HepG2 (cell line): ENCODE data around the gene LRP5. TPM values are rescaled to one million over a fixed set of nuclear protein-coding genes. Genes with fewer than 3 reads are reported as not detected.

ENCODE experiments used
- BORCS8-MEF2B ChIP-seq: sonication (generic); formaldehyde crosslinking; IDR thresholded peaks from 2 replicates; pipeline ENCODE4 v1.8.0; 2022; ENCODE audit warnings: mild to moderate bottlenecking, missing genetic modification reagents
- CBX1 ChIP-seq: IDR thresholded peaks from one replicate; pipeline ENCODE4 v1.6.1; 2016; ENCODE audit warnings: antibody characterized with exemption, low read depth
- ESRRA ChIP-seq: sonication (generic); formaldehyde crosslinking; IDR thresholded peaks from 2 replicates; pipeline ENCODE4 v1.5.1; 2020; ENCODE audit warnings: mild to moderate bottlenecking, low read depth, missing genetic modification reagents
- HDAC1 ChIP-seq: sonication (generic); formaldehyde crosslinking; IDR thresholded peaks from 2 replicates; pipeline ENCODE4 v1.5.1; 2020; ENCODE audit warnings: mild to moderate bottlenecking, missing genetic modification reagents
- NR2C2 ChIP-seq: sonication (generic); formaldehyde crosslinking; IDR thresholded peaks from 2 replicates; pipeline ENCODE4 v1.4.0; 2020; ENCODE audit warnings: missing genetic modification reagents, mild to moderate bottlenecking, moderate library complexity, borderline replicate concordance
- SKI ChIP-seq: fragments of 450-650 bp; IDR thresholded peaks from one replicate; pipeline ENCODE4 v1.6.1; 2018; ENCODE audit warnings: mild to moderate bottlenecking; ENCODE audit not compliant: partially characterized antibody
- SMAD3 ChIP-seq: sonication (generic); formaldehyde crosslinking; IDR thresholded peaks from 2 replicates; pipeline ENCODE4 v1.4.0; 2020; ENCODE audit warnings: missing genetic modification reagents
- ZBTB40 ChIP-seq, 2 experiments: fragments of 450-650 bp in 1 of 2; sonication (generic) in 1 of 2; formaldehyde crosslinking in 1 of 2; IDR thresholded peaks; 2 replicates each; pipeline versions ENCODE4 v1.6.1 to v1.8.0; 2016 to 2022; ENCODE audit warnings: antibody characterized with exemption in 1 of 2, mild to moderate bottlenecking in 1 of 2, missing genetic modification reagents in 1 of 2
- ZNF296 ChIP-seq: sonication (generic); formaldehyde crosslinking; conservative IDR thresholded peaks from 2 replicates; pipeline ENCODE4 v1.5.0; 2020; ENCODE audit warnings: mild to moderate bottlenecking, missing genetic modification reagents
- ZNF776 ChIP-seq: sonication (generic); formaldehyde crosslinking; IDR thresholded peaks from 2 replicates; pipeline ENCODE4 v1.4.0; 2020; ENCODE audit warnings: mild to moderate bottlenecking, missing genetic modification reagents
- ZNF883 ChIP-seq: sonication (generic); formaldehyde crosslinking; IDR thresholded peaks from 2 replicates; pipeline ENCODE4 v1.5.1; 2020; ENCODE audit warnings: mild to moderate bottlenecking, missing genetic modification reagents; ENCODE audit errors: not compliant biosample characterization
- polyA plus RNA-seq, 8 experiments: library from polyadenylated mRNA; depleted of rRNA in 3 of 8; stranded (reverse) in 7 of 8; unstranded in 1 of 8; fragments of >200 nt; fragmentation: Illumina TruSeq in 4 of 8; extraction: Trizol in 4 of 8; gene quantifications; 2 replicates each; pipeline versions ENCODE4 v1.2.1 to v1.2.3, GENCODE V29; 2011 to 2016; ENCODE audit warnings: low read depth in 4 of 8, missing spikeins in 1 of 8, mixed read lengths in 1 of 8; ENCODE audit not compliant: insufficient read depth in 1 of 8
- total RNA-seq, 5 experiments: library from RNA; depleted of rRNA; stranded (reverse); fragments of >200 nt; fragmentation: Illumina TruSeq; extraction: Trizol; gene quantifications; 2 replicates each; pipeline ENCODE4 v1.2.3, GENCODE V29; 2016; ENCODE audit warnings: low read depth in 1 of 5
- TF ChIP-seq, protein P1 (sequence below): sonication (generic); formaldehyde crosslinking; IDR thresholded peaks from 2 replicates; pipeline ENCODE4 v1.5.0; 2020; ENCODE audit warnings: missing genetic modification reagents
- TF ChIP-seq, protein P2 (sequence below): sonication (generic); formaldehyde crosslinking; IDR thresholded peaks from 2 replicates; pipeline ENCODE4 v1.9.0; 2022; ENCODE audit warnings: missing genetic modification reagents, mild to moderate bottlenecking, borderline replicate concordance
- TF ChIP-seq, protein P3 (sequence below): sonication (generic); formaldehyde crosslinking; IDR thresholded peaks from 2 replicates; pipeline ENCODE4 v1.4.0; 2020; ENCODE audit warnings: missing genetic modification reagents

LRP5 gene
- total and polyA plus RNA-seq, 2 of the 13 experiments (the other 11 are each of a cell fraction or from before 2014, with no cell fraction given), result 40.4 to 64.0 TPM

DNA sequence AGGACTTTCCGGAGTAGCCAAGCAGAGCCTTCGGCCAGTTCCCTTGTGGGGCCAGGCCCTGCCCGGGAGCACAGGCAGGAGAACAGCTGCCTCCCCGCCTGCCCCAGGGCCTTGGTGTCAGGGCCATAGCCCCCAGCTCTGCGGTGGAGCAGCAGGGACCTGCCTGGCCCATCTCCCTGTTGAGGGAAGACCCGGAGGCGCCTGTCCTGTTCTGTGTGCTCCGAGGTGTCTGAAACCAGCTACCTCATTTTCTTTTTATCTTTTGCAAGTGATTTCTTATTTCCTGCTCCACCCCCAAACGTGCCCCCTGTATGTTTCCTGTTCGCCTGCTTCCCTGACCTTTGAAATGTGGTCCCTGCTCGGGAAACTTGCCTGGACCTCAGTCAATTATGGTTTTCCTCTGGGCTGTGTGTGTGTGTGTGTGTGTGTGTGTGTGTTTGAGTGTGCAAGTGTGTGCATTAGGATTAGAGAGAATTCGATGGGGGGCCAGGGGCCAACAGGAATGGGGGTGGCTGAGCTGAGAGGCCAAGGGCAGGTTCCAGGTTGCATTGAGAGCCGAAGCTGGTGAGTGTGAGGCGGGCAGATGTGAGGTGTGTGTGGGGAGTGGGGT, 19.1 kb downstream of the LRP5 start (continued):
- TF ChIP-seq, protein P1, sequence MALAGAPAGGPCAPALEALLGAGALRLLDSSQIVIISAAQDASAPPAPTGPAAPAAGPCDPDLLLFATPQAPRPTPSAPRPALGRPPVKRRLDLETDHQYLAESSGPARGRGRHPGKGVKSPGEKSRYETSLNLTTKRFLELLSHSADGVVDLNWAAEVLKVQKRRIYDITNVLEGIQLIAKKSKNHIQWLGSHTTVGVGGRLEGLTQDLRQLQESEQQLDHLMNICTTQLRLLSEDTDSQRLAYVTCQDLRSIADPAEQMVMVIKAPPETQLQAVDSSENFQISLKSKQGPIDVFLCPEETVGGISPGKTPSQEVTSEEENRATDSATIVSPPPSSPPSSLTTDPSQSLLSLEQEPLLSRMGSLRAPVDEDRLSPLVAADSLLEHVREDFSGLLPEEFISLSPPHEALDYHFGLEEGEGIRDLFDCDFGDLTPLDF (CRISPR knock-in tag), result no peak
- TF ChIP-seq CBX1 (no peak), NR2C2 (CRISPR knock-in tag) (peak; percentile 52; the same call in 1 of the 2 replicates), ZNF776 (CRISPR knock-in tag) (no peak), BORCS8-MEF2B (CRISPR knock-in tag) (peak; percentile 50), ESRRA (CRISPR knock-in tag) (no peak), ZBTB40 (IDR thresholded peaks at IDR 0.05) (0 out of 2 replicates have a peak, but pooled peaks have one; percentile 23), ZBTB40 (CRISPR knock-in tag; IDR thresholded peaks at IDR 0.05) (peak; percentile 37; the same call in 1 of the 2 replicates), ZNF296 (CRISPR knock-in tag) (no peak; the same call in 1 of the 2 replicates), ZNF883 (no peak), SMAD3 (CRISPR knock-in tag) (no peak), HDAC1 (CRISPR knock-in tag) (peak; percentile 78), SKI (no peak)
- TF ChIP-seq, protein P2, sequence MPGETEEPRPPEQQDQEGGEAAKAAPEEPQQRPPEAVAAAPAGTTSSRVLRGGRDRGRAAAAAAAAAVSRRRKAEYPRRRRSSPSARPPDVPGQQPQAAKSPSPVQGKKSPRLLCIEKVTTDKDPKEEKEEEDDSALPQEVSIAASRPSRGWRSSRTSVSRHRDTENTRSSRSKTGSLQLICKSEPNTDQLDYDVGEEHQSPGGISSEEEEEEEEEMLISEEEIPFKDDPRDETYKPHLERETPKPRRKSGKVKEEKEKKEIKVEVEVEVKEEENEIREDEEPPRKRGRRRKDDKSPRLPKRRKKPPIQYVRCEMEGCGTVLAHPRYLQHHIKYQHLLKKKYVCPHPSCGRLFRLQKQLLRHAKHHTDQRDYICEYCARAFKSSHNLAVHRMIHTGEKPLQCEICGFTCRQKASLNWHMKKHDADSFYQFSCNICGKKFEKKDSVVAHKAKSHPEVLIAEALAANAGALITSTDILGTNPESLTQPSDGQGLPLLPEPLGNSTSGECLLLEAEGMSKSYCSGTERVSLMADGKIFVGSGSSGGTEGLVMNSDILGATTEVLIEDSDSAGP (CRISPR knock-in tag), result peak; percentile 23; the same call in 1 of the 2 replicates
- TF ChIP-seq, protein P3, sequence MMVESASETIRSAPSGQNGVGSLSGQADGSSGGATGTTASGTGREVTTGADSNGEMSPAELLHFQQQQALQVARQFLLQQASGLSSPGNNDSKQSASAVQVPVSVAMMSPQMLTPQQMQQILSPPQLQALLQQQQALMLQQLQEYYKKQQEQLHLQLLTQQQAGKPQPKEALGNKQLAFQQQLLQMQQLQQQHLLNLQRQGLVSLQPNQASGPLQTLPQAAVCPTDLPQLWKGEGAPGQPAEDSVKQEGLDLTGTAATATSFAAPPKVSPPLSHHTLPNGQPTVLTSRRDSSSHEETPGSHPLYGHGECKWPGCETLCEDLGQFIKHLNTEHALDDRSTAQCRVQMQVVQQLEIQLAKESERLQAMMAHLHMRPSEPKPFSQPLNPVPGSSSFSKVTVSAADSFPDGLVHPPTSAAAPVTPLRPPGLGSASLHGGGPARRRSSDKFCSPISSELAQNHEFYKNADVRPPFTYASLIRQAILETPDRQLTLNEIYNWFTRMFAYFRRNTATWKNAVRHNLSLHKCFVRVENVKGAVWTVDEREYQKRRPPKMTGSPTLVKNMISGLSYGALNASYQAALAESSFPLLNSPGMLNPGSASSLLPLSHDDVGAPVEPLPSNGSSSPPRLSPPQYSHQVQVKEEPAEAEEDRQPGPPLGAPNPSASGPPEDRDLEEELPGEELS (CRISPR knock-in tag), result peak; percentile 52; the same call in 1 of the 2 replicates
